ENCODE results near the gene GLUD1.
"Not testable (repeated sequence)": the region's sequence is repeated elsewhere in the genome, so short reads cannot be mapped to it uniquely, and the experiment has no call there.

- not testable (repeated sequence) for TF ChIP-seq EZH2 (IDR thresholded peaks at IDR 0.05; ENCODE audit: borderline replicate concordance, low read length)
- TF ChIP-seq, protein P1, sequence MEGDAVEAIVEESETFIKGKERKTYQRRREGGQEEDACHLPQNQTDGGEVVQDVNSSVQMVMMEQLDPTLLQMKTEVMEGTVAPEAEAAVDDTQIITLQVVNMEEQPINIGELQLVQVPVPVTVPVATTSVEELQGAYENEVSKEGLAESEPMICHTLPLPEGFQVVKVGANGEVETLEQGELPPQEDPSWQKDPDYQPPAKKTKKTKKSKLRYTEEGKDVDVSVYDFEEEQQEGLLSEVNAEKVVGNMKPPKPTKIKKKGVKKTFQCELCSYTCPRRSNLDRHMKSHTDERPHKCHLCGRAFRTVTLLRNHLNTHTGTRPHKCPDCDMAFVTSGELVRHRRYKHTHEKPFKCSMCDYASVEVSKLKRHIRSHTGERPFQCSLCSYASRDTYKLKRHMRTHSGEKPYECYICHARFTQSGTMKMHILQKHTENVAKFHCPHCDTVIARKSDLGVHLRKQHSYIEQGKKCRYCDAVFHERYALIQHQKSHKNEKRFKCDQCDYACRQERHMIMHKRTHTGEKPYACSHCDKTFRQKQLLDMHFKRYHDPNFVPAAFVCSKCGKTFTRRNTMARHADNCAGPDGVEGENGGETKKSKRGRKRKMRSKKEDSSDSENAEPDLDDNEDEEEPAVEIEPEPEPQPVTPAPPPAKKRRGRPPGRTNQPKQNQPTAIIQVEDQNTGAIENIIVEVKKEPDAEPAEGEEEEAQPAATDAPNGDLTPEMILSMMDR (conservative IDR thresholded peaks at IDR 0.05 in 1 of 2, IDR thresholded peaks at IDR 0.05 in 1 of 2; ENCODE audit: extremely low read depth in 1 of 2, insufficient read depth in 1 of 2, low read depth in 1 of 2, low read length in 2 of 2), result not testable (repeated sequence)
Measured at GRCh38 chr10:87082219-87082618, 12.4 kb downstream of the GLUD1 start.

Data from mammary epithelial cell (primary cell).